ENCODE results near the gene NME2. TPM values are rescaled to one million over a fixed set of nuclear protein-coding genes. Genes with fewer than 3 reads are reported as not detected.
"Not testable (repeated sequence)": the region's sequence is repeated elsewhere in the genome, so short reads cannot be mapped to it uniquely, and the experiment has no call there.

Gene NME2
- polyA plus RNA-seq = 100 to 1,000 TPM; 640 to 840 TPM

GRCh38 chr17:51166198-51166986, at the start of gene NME2:
TSS of gene NME2 (plus strand) at chr17:51166411. CDS start at chr17:51166831, 420 bp downstream.
- no peaks in the 10 kb centered on the region for H3K27me3 ChIP-seq (ENCODE audit: control insufficient read depth in 1 of 2, insufficient read depth in 2 of 2, low read length in 2 of 2)
- H3K27ac ChIP-seq (ENCODE audit: low read depth in 2 of 2, low read length in 1 of 2) = peak within 1 kb of the TSS; percentile 95 to 97
- H3K36me3 ChIP-seq (ENCODE audit: control insufficient read depth in 2 of 2, insufficient read depth in 2 of 2, low read length in 1 of 2) = peaks cover 0 to 16% of the 10 kb centered on the region in 2 donors
- WGBS, 2 donors = 0 to 1% methylated on average over 68 to 98 of the region's 98 CpGs
- peaks cover 0 to 5% of the 10 kb centered on the region in 2 donors for H3K4me1 ChIP-seq (ENCODE audit: control insufficient read depth in 2 of 2, insufficient read depth in 2 of 2, low read length in 1 of 2)
- peak within 1 kb of the TSS; percentile 85 to 96 for H3K4me3 ChIP-seq (ENCODE audit: low read depth in 1 of 2, low read length in 2 of 2)
- no peaks in the 10 kb centered on the region for H3K9me3 ChIP-seq (ENCODE audit: control insufficient read depth in 2 of 2, insufficient read depth in 1 of 2, low read depth in 1 of 2, low read length in 1 of 2)

GRCh38 chr17:51118330-51119195, 47.6 kb upstream of the NME2 start:
- Histone ChIP-seq H3K27ac (ENCODE audit: low read depth in 2 of 2, low read length in 1 of 2) (no peak overlapping the region), H3K36me3 (ENCODE audit: control insufficient read depth in 2 of 2, insufficient read depth in 2 of 2, low read length in 1 of 2) (no peaks in the 10 kb centered on the region), H3K9me3 (ENCODE audit: control insufficient read depth in 2 of 2, insufficient read depth in 1 of 2, low read depth in 1 of 2, low read length in 1 of 2) (no peaks in the 10 kb centered on the region), H3K4me3 (ENCODE audit: low read depth in 1 of 2, low read length in 2 of 2) (peak overlapping the region in 1 of 2 donors; percentile 83), H3K4me1 (ENCODE audit: control insufficient read depth in 2 of 2, insufficient read depth in 2 of 2, low read length in 1 of 2) (no peaks in the 10 kb centered on the region), H3K27me3 (ENCODE audit: control insufficient read depth in 1 of 2, insufficient read depth in 2 of 2, low read length in 2 of 2) (no peaks in the 10 kb centered on the region)
- WGBS, 2 donors = 37 to 40% methylated on average over 14 of the region's 14 CpGs

DNA sequence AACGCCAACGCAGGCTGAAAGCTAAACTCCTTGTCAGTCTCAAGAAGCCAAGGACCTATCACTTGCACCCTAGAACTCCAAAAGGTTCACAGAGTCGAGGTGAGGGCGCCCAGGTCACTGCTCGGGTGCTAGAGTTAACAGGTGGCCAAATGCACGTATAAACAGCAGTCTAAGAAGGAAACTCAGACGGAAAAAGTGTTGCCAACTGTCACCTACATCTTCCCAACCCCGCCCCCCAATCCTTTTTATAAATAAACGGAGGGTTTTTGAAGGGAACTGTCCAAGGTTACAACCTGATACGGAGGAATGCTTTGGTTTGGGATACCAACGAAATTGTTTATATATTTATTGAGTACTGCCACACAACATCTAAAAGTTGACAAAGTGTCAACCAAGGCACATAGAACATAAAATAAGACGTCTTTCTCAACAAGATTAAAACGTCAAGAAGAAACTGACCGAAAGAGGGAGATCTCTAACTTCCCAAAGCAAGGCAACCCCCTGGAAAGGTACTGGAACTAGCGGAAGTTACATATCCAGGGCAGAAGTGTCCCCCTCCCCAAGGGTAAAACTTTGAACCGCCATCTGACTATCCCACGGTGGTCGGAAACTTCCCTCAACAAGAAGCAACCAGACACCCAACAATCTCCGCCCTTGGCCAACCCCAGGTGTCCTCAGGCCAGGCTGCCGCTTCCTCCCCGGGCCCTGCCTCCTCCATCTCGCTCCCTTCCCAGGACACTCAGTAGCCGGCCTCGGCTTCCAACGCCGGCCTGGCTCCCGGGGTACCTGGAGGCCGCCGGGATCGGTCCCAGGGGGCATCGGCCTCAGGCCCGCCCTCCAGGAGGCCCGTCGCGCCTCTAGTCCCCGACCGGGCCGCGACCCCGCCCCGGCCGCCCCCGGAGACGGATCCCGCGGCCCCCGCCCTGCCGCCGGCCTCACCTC, 46.5 kb upstream of the NME2 start:
- Histone ChIP-seq H3K4me3 (ENCODE audit: low read depth in 1 of 2, low read length in 2 of 2) (peak overlapping the region; percentile 83 to 95), H3K27me3 (ENCODE audit: control insufficient read depth in 1 of 2, insufficient read depth in 2 of 2, low read length in 2 of 2) (no peaks in the 10 kb centered on the region), H3K4me1 (ENCODE audit: control insufficient read depth in 2 of 2, insufficient read depth in 2 of 2, low read length in 1 of 2) (no peaks in the 10 kb centered on the region), H3K9me3 (ENCODE audit: control insufficient read depth in 2 of 2, insufficient read depth in 1 of 2, low read depth in 1 of 2, low read length in 1 of 2) (no peaks in the 10 kb centered on the region), H3K27ac (ENCODE audit: low read depth in 2 of 2, low read length in 1 of 2) (peak overlapping the region; percentile 98 to 99), H3K36me3 (ENCODE audit: control insufficient read depth in 2 of 2, insufficient read depth in 2 of 2, low read length in 1 of 2) (no peaks in the 10 kb centered on the region)
- WGBS, 2 donors = 1% methylated on average over 35 to 49 of the region's 49 CpGs

DNA sequence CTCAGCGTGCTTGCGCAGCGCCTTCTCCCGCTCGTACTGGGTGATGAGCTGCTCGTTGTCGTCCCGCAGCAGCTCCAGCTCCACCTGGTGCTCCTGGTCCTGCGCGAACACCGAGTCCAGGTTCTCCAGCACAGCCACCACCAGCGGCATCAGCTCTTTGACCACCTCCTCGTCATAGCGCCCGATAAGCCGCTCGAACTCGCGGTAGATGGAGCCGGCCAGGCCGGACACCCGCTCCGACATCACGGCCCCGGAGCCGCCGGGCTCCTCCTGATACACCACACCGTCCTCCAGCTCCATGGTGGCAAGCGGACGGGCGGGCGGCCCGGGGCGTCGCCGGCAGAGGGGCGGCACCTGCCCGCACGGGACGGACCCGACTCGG, 45.9 kb upstream of the NME2 start:
- H3K9me3 ChIP-seq (ENCODE audit: control insufficient read depth in 2 of 2, insufficient read depth in 1 of 2, low read depth in 1 of 2, low read length in 1 of 2) = no peaks in the 10 kb centered on the region
- H3K4me3 ChIP-seq (ENCODE audit: low read depth in 1 of 2, low read length in 2 of 2) = peak overlapping the region; percentile 83 to 95
- 0% methylated on average over 41 to 42 of the region's 42 CpGs for WGBS, 2 donors
- no peaks in the 10 kb centered on the region for H3K4me1 ChIP-seq (ENCODE audit: control insufficient read depth in 2 of 2, insufficient read depth in 2 of 2, low read length in 1 of 2)
- H3K27ac ChIP-seq (ENCODE audit: low read depth in 2 of 2, low read length in 1 of 2) = peak overlapping the region; percentile 98 to 99
- H3K36me3 ChIP-seq (ENCODE audit: control insufficient read depth in 2 of 2, insufficient read depth in 2 of 2, low read length in 1 of 2) = no peaks in the 10 kb centered on the region
- no peaks in the 10 kb centered on the region for H3K27me3 ChIP-seq (ENCODE audit: control insufficient read depth in 1 of 2, insufficient read depth in 2 of 2, low read length in 2 of 2)

GRCh38 chr17:51120739-51121619, 45.2 kb upstream of the NME2 start, which contains the start of gene SPAG9:
TSS of gene SPAG9 (minus strand) at chr17:51120868. CDS start at chr17:51120656, 212 bp downstream.
- Histone ChIP-seq H3K4me3 (ENCODE audit: low read depth in 1 of 2, low read length in 2 of 2) (peak within 1 kb of the TSS; percentile 83 to 95), H3K4me1 (ENCODE audit: control insufficient read depth in 2 of 2, insufficient read depth in 2 of 2, low read length in 1 of 2) (no peaks in the 10 kb centered on the region), H3K27me3 (ENCODE audit: control insufficient read depth in 1 of 2, insufficient read depth in 2 of 2, low read length in 2 of 2) (no peaks in the 10 kb centered on the region), H3K9me3 (ENCODE audit: control insufficient read depth in 2 of 2, insufficient read depth in 1 of 2, low read depth in 1 of 2, low read length in 1 of 2) (no peaks in the 10 kb centered on the region), H3K27ac (ENCODE audit: low read depth in 2 of 2, low read length in 1 of 2) (peak within 1 kb of the TSS; percentile 99), H3K36me3 (ENCODE audit: control insufficient read depth in 2 of 2, insufficient read depth in 2 of 2, low read length in 1 of 2) (no peaks in the 10 kb centered on the region)
- 1% methylated on average over 43 to 68 of the region's 68 CpGs for WGBS, 2 donors

DNA sequence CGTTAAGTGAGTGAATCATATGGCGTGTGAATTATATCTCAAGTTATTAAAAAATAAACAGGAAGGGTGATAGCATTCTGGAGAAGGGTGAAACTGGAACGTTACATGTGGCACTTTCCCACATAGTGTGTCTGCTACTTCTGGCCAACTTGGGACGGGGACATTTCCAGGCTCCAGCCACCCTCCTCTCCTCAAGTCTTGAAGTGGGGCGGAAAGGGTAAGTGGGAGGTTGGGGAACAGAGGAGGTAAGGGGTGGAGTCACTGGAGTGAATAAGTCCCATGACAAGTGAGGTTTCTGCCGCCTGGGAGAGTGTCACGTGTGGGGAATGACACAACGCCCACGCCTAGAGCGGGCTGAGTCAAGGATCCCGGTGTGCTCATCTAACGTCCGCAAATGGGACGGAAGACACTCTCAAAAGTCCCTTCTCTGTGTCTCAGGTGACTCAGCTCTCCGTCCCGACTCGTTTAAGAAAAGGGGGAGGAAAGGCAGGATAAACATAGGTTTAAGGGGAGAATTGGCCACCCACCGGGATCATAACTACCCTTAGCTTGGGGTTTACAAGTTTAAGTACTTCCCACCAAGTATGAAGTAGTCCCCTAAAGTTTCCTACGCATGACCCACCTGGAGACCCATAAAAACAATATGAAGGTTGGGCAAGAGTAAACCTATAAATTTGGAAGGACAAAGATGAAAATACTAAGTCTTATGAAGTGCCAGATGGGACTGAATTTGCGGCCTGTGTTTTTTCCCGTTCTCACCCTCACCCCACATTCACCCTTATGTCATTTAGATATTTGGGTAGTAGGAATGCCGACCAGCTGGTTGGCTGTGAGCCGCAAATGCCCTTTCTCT, 44.4 kb upstream of the NME2 start:
- Histone ChIP-seq H3K4me3 (ENCODE audit: low read depth in 1 of 2, low read length in 2 of 2) (peak overlapping the region; percentile 6 to 58), H3K4me1 (ENCODE audit: control insufficient read depth in 2 of 2, insufficient read depth in 2 of 2, low read length in 1 of 2) (no peaks in the 10 kb centered on the region), H3K9me3 (ENCODE audit: control insufficient read depth in 2 of 2, insufficient read depth in 1 of 2, low read depth in 1 of 2, low read length in 1 of 2) (no peaks in the 10 kb centered on the region), H3K27ac (ENCODE audit: low read depth in 2 of 2, low read length in 1 of 2) (peak overlapping the region; percentile 99), H3K27me3 (ENCODE audit: control insufficient read depth in 1 of 2, insufficient read depth in 2 of 2, low read length in 2 of 2) (no peaks in the 10 kb centered on the region), H3K36me3 (ENCODE audit: control insufficient read depth in 2 of 2, insufficient read depth in 2 of 2, low read length in 1 of 2) (no peaks in the 10 kb centered on the region)
- 18 to 19% methylated on average over 23 of the region's 23 CpGs for WGBS, 2 donors

- H3K9me3 ChIP-seq (ENCODE audit: control insufficient read depth in 2 of 2, insufficient read depth in 1 of 2, low read depth in 1 of 2, low read length in 1 of 2); H3K27me3 ChIP-seq (ENCODE audit: control insufficient read depth in 1 of 2, insufficient read depth in 2 of 2, low read length in 2 of 2); H3K4me1 ChIP-seq (ENCODE audit: control insufficient read depth in 2 of 2, insufficient read depth in 2 of 2, low read length in 1 of 2); H3K4me3 ChIP-seq (ENCODE audit: low read depth in 1 of 2, low read length in 2 of 2); H3K36me3 ChIP-seq (ENCODE audit: control insufficient read depth in 2 of 2, insufficient read depth in 2 of 2, low read length in 1 of 2): not testable (repeated sequence)
- 79 to 81% methylated on average over 10 of the region's 10 CpGs for WGBS, 2 donors
- H3K27ac ChIP-seq (ENCODE audit: low read depth in 2 of 2, low read length in 1 of 2) = peak overlapping the region; percentile 99
These were observed 43.6 kb upstream of the NME2 start for GRCh38 chr17:51122473-51123115.

All from esophagus (tissue), 2 donors.